ENCODE measurements around the gene IGFBP5.

DNA sequence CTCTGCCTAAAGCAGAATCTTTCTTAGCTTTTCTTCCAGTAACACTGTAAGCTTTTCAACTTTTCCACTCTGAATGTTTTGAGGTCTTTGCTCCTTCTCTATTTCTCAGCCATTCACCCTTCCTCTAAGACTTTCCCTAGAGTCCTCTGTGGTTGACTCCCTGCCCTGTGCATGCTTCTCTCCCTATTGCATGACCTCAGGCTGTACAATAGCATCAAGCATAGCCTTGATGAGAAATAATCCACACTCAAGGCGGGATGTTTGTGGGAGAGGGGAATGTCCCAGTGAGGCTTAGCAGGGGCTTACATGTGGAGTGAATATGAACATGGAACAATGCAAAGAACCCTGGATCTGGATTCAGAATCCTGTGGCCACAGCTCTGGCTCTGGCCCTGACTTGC is 48.4 kb upstream of the IGFBP5 start:
- TF ChIP-seq, protein P1, sequence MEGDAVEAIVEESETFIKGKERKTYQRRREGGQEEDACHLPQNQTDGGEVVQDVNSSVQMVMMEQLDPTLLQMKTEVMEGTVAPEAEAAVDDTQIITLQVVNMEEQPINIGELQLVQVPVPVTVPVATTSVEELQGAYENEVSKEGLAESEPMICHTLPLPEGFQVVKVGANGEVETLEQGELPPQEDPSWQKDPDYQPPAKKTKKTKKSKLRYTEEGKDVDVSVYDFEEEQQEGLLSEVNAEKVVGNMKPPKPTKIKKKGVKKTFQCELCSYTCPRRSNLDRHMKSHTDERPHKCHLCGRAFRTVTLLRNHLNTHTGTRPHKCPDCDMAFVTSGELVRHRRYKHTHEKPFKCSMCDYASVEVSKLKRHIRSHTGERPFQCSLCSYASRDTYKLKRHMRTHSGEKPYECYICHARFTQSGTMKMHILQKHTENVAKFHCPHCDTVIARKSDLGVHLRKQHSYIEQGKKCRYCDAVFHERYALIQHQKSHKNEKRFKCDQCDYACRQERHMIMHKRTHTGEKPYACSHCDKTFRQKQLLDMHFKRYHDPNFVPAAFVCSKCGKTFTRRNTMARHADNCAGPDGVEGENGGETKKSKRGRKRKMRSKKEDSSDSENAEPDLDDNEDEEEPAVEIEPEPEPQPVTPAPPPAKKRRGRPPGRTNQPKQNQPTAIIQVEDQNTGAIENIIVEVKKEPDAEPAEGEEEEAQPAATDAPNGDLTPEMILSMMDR (conservative IDR thresholded peaks at IDR 0.05; ENCODE audit: low read length): no peak
- no peak for TF ChIP-seq EZH2phosphoT487 (IDR thresholded peaks at IDR 0.05; ENCODE audit: borderline replicate concordance, low read depth, low read length)
